A673 (cell line): ENCODE data around the gene ADCY6. TPM values are rescaled to one million over a fixed set of nuclear protein-coding genes. Genes with fewer than 3 reads are reported as not detected.

Experiments
- BruUV-seq: library from RNA; stranded (reverse); fragments of 400-500 nt; replicated peaks from 2 replicates; lab custom pipeline; 2021; lab: Mats Ljungman, UMichigan
- CTCF ChIA-PET: fragments of 300-600 bp; sonication (Branson Sonifier 250); formaldehyde crosslinking; loops from one replicate; lab custom pipeline; 2022; ENCODE audit warnings: antibody characterized with exemption; lab: Charles Lee
- POLR2A ChIA-PET: fragments of 300-600 bp; sonication (Branson Sonifier 250); formaldehyde crosslinking; loops from one replicate; lab custom pipeline; 2022; ENCODE audit warnings: antibody characterized with exemption; ENCODE audit not compliant: low non-redundant PET; lab: Charles Lee
- DNase-seq: peaks from one replicate; pipeline ENCODE4 v3.0.0-alpha.2; 2015; ENCODE audit warnings: low spot score
- H3K27ac ChIP-seq: fragments of 200-600 bp; sonication (generic); 2 replicates; pipeline ENCODE4 v1.5.1; 2016; ENCODE audit warnings: mixed run types, low read depth, mild to moderate bottlenecking, mixed read lengths, antibody characterized with exemption, low read length; ENCODE audit not compliant: poor library complexity, severe bottlenecking
- H3K27me3 ChIP-seq: fragments of 200-600 bp; sonication (generic); replicated peaks from 2 replicates; pipeline ENCODE4 v1.6.1; 2017; ENCODE audit warnings: mixed run types, low read depth, mild to moderate bottlenecking, mixed read lengths, antibody characterized with exemption, low read length; ENCODE audit not compliant: insufficient read depth, poor library complexity
- H3K36me3 ChIP-seq: fragments of 200-600 bp; sonication (generic); 2 replicates; pipeline ENCODE4 v1.6.1; 2016; ENCODE audit warnings: mixed run types, mild to moderate bottlenecking, mixed read lengths, antibody characterized with exemption, low read length; ENCODE audit not compliant: insufficient read depth, poor library complexity, severe bottlenecking
- H3K4me1 ChIP-seq: fragments of 200-600 bp; sonication (generic); 2 replicates; pipeline ENCODE4 v1.6.1; 2017; ENCODE audit warnings: mixed run types, mild to moderate bottlenecking, mixed read lengths, antibody characterized with exemption, low read length; ENCODE audit not compliant: insufficient read depth, poor library complexity, severe bottlenecking
- H3K4me3 ChIP-seq: fragments of 200-600 bp; sonication (generic); 2 replicates; pipeline ENCODE4 v1.5.1; 2016; ENCODE audit warnings: low read depth, mixed run types, mild to moderate bottlenecking, mixed read lengths, low read length; ENCODE audit not compliant: poor library complexity, severe bottlenecking
- H3K9me3 ChIP-seq: fragments of 200-600 bp; sonication (generic); 2 replicates; pipeline ENCODE4 v1.6.1; 2016; ENCODE audit warnings: mixed run types, low read depth, mild to moderate bottlenecking, mixed read lengths, antibody characterized with exemption, low read length; ENCODE audit not compliant: poor library complexity, severe bottlenecking
- CTCF ChIP-seq: fragments of 300-800, 200-600 bp; sonication (generic); conservative IDR thresholded peaks from 2 replicates; pipeline ENCODE4 v1.5.1; 2017; ENCODE audit warnings: low read depth, mild to moderate bottlenecking, antibody characterized with exemption, low read length, moderate library complexity, mixed read lengths
- EZH2 ChIP-seq: fragments of 200-600 bp; sonication (generic); IDR thresholded peaks from 2 replicates; pipeline ENCODE4 v1.6.1; 2017; ENCODE audit warnings: borderline replicate concordance, low read depth, mild to moderate bottlenecking, mixed read lengths, antibody characterized with exemption, low read length; ENCODE audit not compliant: poor library complexity, severe bottlenecking
- intact Hi-C: fragments of 100-400 bp; cut with micrococcal nuclease; formaldehyde crosslinking; loops from one replicate; pipeline ENCODE4 v1.10.0; 2022; ENCODE audit not compliant: unreplicated experiment
- total RNA-seq: library from RNA; stranded (reverse); gene quantifications from 2 replicates; pipeline ENCODE4 v1.2.3, GENCODE V29; 2021

ADCY6 gene
- total RNA-seq, 1 experiment from 2014 or later = 6.8 TPM

GRCh38 chr12:48818831-48819590, 30.1 kb upstream of the ADCY6 start:
- intact Hi-C loops = no loop called here
- peak; percentile 41 for TF ChIP-seq CTCF
- TF ChIP-seq EZH2 = no peak
- H3K9me3 ChIP-seq = no peaks in the 10 kb centered on the region
- H3K36me3 ChIP-seq = no peaks in the 10 kb centered on the region
- H3K27me3 ChIP-seq = no peaks in the 10 kb centered on the region
- ChIA-PET CTCF (interaction anchor here (0.6 kb wide), 1 partner anchor 33 kb away, joined by 6 read pairs; the partner anchor contains the start of gene DDX23), POLR2A (no interaction called here)
- DNase-seq = peak; percentile 27
- no TSS peak for BruUV-seq
- peak overlapping the region; percentile 85 for H3K4me3 ChIP-seq
- H3K27ac ChIP-seq = peak overlapping the region; percentile 31
- peaks cover 25% of the 10 kb centered on the region for H3K4me1 ChIP-seq

GRCh38 chr12:48817873-48818830, 29.3 kb upstream of the ADCY6 start, which contains the start of gene CACNB3:
CACNB3 (plus strand) TSS chr12:48818496; CDS start chr12:48818930, 434 bp downstream.
- BruUV-seq = no TSS peak
- Histone ChIP-seq H3K36me3 (no peaks in the 10 kb centered on the region), H3K9me3 (no peaks in the 10 kb centered on the region), H3K4me1 (peaks cover 26% of the 10 kb centered on the region), H3K4me3 (peak within 1 kb of the TSS; percentile 85), H3K27ac (peak within 1 kb of the TSS; percentile 61), H3K27me3 (no peaks in the 10 kb centered on the region)
- ChIA-PET POLR2A (no interaction called here), CTCF (no interaction called here)
- TF ChIP-seq CTCF (no peak), EZH2 (no peak)
- DNase-seq = peak; percentile 78
- intact Hi-C loops = no loop called here

GRCh38 chr12:48816143-48816854, 27.4 kb upstream of the ADCY6 start:
- no peak for DNase-seq
- Histone ChIP-seq H3K9me3 (no peaks in the 10 kb centered on the region), H3K27me3 (no peaks in the 10 kb centered on the region), H3K36me3 (no peaks in the 10 kb centered on the region), H3K27ac (no peak overlapping the region), H3K4me1 (peaks cover 26% of the 10 kb centered on the region), H3K4me3 (peak overlapping the region; percentile 68)
- CTCF ChIA-PET = interaction anchor here (0.6 to 1.7 kb wide), 4 partner anchors 37 to 1074 kb away, joined by 3 to 20 read pairs (median 6); no protein-coding TSS in a partner anchor
- intact Hi-C loops = no loop called here
- no TSS peak for BruUV-seq
- TF ChIP-seq CTCF (no peak), EZH2 (no peak)
- POLR2A ChIA-PET = interaction anchor here (0.6 kb wide), 1 partner anchor 141 kb away, joined by 7 read pairs; the partner anchor contains the start of gene ARF3
